Measurements from ENCODE around the gene USP40.

USP40 gene

GRCh38 chr2:233556881-233557736 is 9.5 kb downstream of the USP40 start:
- no peak for DNase-seq

- DNase-seq: no peak
These were observed 13.2 kb downstream of the USP40 start for GRCh38 chr2:233553366-233553765.

- DNase-seq: no peak
These were observed 15.1 kb downstream of the USP40 start for GRCh38 chr2:233551491-233551890.

- DNase-seq: peak; percentile 2 to 55
These were observed 19.8 kb downstream of the USP40 start for GRCh38 chr2:233546774-233547173.

- DNase-seq: no peak
These were observed 20.5 kb downstream of the USP40 start for GRCh38 chr2:233546101-233546500.

GRCh38 chr2:233544200-233544610 is 22.4 kb downstream of the USP40 start:
- DNase-seq: no peak

- DNase-seq: no peak
These were observed 24.1 kb downstream of the USP40 start for GRCh38 chr2:233542507-233542906.

- DNase-seq: no peak
These were observed 27.8 kb downstream of the USP40 start for GRCh38 chr2:233538741-233539140.

- DNase-seq: no peak
These were observed 31.3 kb downstream of the USP40 start for GRCh38 chr2:233535271-233535670.

- peak; percentile 9 to 49 for DNase-seq
These were observed 33.6 kb downstream of the USP40 start for GRCh38 chr2:233532971-233533370.

- DNase-seq: no peak
These were observed 34.6 kb downstream of the USP40 start for GRCh38 chr2:233531955-233532354.

- no peak for DNase-seq
These were observed 36.2 kb downstream of the USP40 start for GRCh38 chr2:233530381-233530780.

GRCh38 chr2:233528182-233528581 is 38.4 kb downstream of the USP40 start:
- no peak for DNase-seq

- no peak for DNase-seq
These were observed 40.8 kb downstream of the USP40 start for GRCh38 chr2:233525791-233526190.

- DNase-seq: no peak
These were observed 46.6 kb downstream of the USP40 start for GRCh38 chr2:233519787-233520611.

- no peak for DNase-seq
These were observed 52.5 kb downstream of the USP40 start for GRCh38 chr2:233513953-233514655.

- no peak for DNase-seq
These were observed 62.5 kb downstream of the USP40 start for GRCh38 chr2:233503947-233504637.

GRCh38 chr2:233503481-233503880 is 63.1 kb downstream of the USP40 start:
- no peak for DNase-seq

- peak in 1 of 2 experiments; percentile 33 for DNase-seq
These were observed 65.1 kb downstream of the USP40 start for GRCh38 chr2:233501198-233502076.

- no peak for DNase-seq
These were observed 66.7 kb downstream of the USP40 start for GRCh38 chr2:233499928-233500327.

- no peak for DNase-seq
These were observed 68.5 kb downstream of the USP40 start for GRCh38 chr2:233498126-233498525.

GRCh38 chr2:233497692-233498091 is 68.9 kb downstream of the USP40 start:
- no peak for DNase-seq

Measured in NCI-H446 (cell line).